GM21381 (cell line): ENCODE measurements around the gene BUD23.

Source experiments
- ATAC-seq: cut with Tn5 transposase; IDR thresholded peaks from one replicate; pipeline ENCODE4 v1.9.1; 2021; ENCODE audit warnings: mild to moderate bottlenecking, moderate library complexity; ENCODE audit not compliant: unreplicated experiment

Gene BUD23

GRCh38 chr7:73740771-73741170 lies 57.4 kb downstream of the BUD23 start:
- ATAC-seq = no peak

DNA sequence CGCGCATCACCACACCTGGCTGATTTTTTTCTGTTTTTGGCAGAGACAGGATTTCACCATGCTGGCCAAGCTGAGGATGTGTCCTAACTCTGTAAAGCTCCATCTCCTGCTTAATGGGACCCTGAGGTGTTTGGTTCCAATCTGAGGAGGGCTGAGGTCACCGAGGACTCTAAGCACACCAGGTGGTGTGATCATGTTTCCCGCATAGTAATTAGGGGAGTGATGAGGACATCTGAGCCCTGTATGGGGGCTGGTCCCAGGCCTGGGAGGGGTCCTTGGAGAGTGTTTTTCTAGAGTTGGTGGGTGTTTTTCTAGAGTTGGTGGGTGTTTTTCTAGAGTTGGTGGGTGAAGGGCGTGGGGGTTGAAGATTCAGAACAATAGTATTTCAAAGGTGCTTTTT lies 58.2 kb downstream of the BUD23 start:
- ATAC-seq = no peak

GRCh38 chr7:73742338-73742752 lies 58.9 kb downstream of the BUD23 start:
- no peak for ATAC-seq

DNA sequence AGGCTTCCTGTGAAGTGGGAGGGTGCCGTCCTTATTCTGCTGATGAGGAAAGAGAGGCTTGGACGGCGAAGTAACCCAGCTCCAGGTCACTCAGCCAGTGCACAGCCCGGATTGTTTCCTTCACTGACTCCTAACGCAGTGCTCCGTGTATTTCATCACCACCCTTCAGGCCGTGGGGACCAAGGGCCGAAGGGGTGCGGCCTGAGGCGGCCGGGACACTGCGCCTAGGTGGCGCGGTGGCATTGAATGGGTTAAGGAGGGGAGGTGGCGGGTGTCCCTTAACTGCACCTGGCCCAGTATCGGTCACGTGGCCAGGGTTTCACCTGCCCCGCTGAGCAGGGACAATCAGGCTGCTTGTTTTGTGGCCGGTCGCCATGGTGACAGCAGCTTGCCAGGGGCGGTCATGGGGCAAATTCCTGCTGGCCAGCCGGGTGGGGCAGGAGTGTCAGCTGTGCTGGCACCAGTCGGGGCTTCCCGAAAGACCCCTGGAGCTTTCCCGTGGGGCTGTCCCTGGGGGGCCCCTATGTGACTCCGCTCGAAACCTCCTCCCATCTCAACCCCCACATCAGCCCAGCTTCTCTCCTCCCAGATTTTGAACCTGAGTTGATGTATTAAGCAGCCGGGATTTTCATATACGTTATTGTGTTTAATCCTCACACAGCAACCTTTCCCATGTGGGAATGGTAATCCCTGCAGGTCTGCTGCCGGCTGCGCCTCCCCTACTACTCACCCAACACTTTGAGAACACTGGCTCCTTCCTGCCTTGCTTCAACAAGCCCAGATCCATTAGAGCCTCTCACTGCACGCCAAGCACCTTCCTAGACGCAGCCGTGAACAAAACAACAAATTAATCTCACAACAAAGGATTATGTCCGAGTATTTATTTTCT lies 59.6 kb downstream of the BUD23 start:
- no peak for ATAC-seq

GRCh38 chr7:73746378-73746777 lies 63.0 kb downstream of the BUD23 start:
- no peak for ATAC-seq
